OCI-LY7 (cell line): ENCODE results near the gene MAGI1. TPM values are rescaled to one million over a fixed set of nuclear protein-coding genes. Genes with fewer than 3 reads are reported as not detected.

Source experiments
- BruUV-seq: library from RNA; stranded (reverse); fragments of 400-500 nt; replicated peaks from 2 replicates; lab custom pipeline; 2021; lab: Mats Ljungman, UMichigan
- CTCF ChIA-PET: fragments of 300-600 bp; sonication (Branson Sonifier 250); formaldehyde crosslinking; loops from one replicate; lab custom pipeline; 2022; ENCODE audit warnings: antibody characterized with exemption; ENCODE audit not compliant: unreplicated experiment; lab: Charles Lee
- POLR2A ChIA-PET: fragments of 300-600 bp; sonication (Branson Sonifier 250); formaldehyde crosslinking; loops from one replicate; lab custom pipeline; 2022; ENCODE audit warnings: antibody characterized with exemption; lab: Charles Lee
- DNase-seq: peaks from one replicate; pipeline ENCODE4 v3.0.0-alpha.2; 2015; ENCODE audit warnings: low spot score
- H2AFZ ChIP-seq: fragments of 200-600 bp; sonication (generic), shearing (Covaris generic); 2 replicates; pipeline ENCODE4 v1.6.1; 2014; ENCODE audit warnings: mild to moderate bottlenecking, antibody characterized with exemption, low read length, moderate library complexity
- H3K27ac ChIP-seq: fragments of 200-600 bp; sonication (generic); 2 replicates; pipeline ENCODE4 v1.5.1; 2014; ENCODE audit warnings: mixed run types, low read depth, mild to moderate bottlenecking, moderate library complexity, low read length, inconsistent platforms; ENCODE audit not compliant: poor library complexity, severe bottlenecking
- H3K36me3 ChIP-seq: fragments of 200-600 bp; sonication (generic); 2 replicates; pipeline ENCODE4 v1.6.1; 2014; ENCODE audit warnings: mild to moderate bottlenecking, antibody characterized with exemption, low read length, moderate library complexity, mixed read lengths; ENCODE audit not compliant: insufficient read depth
- H3K4me1 ChIP-seq: fragments of 200-600 bp; sonication (generic); 2 replicates; pipeline ENCODE4 v1.5.1; 2014; ENCODE audit warnings: mild to moderate bottlenecking, low read length; ENCODE audit not compliant: insufficient read depth, poor library complexity, severe bottlenecking
- H3K4me2 ChIP-seq: fragments of 200-600 bp; sonication (generic); 2 replicates; pipeline ENCODE4 v1.6.1; 2014; ENCODE audit warnings: mild to moderate bottlenecking, low read length
- H3K4me3 ChIP-seq: fragments of 200-600 bp; sonication (generic); 2 replicates; pipeline ENCODE4 v1.5.1; 2014; ENCODE audit warnings: mild to moderate bottlenecking, low read depth, low read length; ENCODE audit not compliant: poor library complexity, severe bottlenecking
- H3K79me2 ChIP-seq: fragments of 200-600 bp; sonication (generic); 2 replicates; pipeline ENCODE4 v1.6.1; 2016; ENCODE audit warnings: low read depth, mild to moderate bottlenecking, low read length, moderate library complexity, mixed read lengths; ENCODE audit not compliant: insufficient read depth
- H3K9me2 ChIP-seq: fragments of 200-600 bp; sonication (generic); 2 replicates; pipeline ENCODE4 v1.6.1; 2016; ENCODE audit warnings: mild to moderate bottlenecking, low read length, mixed read lengths; ENCODE audit not compliant: insufficient read depth
- H3K9me3 ChIP-seq: fragments of 200-600 bp; sonication (generic); 2 replicates; pipeline ENCODE4 v1.6.1; 2014; ENCODE audit warnings: mild to moderate bottlenecking, mixed run types, low read length, mixed read lengths
- H4K20me1 ChIP-seq: fragments of 200-600 bp; sonication (generic); 2 replicates; pipeline ENCODE4 v1.6.1; 2014; ENCODE audit warnings: mild to moderate bottlenecking, antibody characterized with exemption, low read length, moderate library complexity, mixed read lengths; ENCODE audit not compliant: insufficient read depth
- CTCF ChIP-seq: fragments of 200-600 bp; sonication (generic); conservative IDR thresholded peaks from 2 replicates; pipeline ENCODE4 v1.5.1; 2014; ENCODE audit warnings: mild to moderate bottlenecking, antibody characterized with exemption, low read length, moderate library complexity, mixed read lengths
- EZH2phosphoT487 ChIP-seq: fragments of 200-600 bp; sonication (generic); IDR thresholded peaks from 2 replicates; pipeline ENCODE4 v1.6.1; 2018; ENCODE audit warnings: low read depth, borderline replicate concordance, mild to moderate bottlenecking, mixed run types, antibody characterized with exemption, low read length, moderate library complexity, mixed read lengths
- intact Hi-C: fragments of 100-400 bp; cut with micrococcal nuclease; formaldehyde crosslinking; loops from one replicate; pipeline ENCODE4 v1.10.0; 2022; ENCODE audit not compliant: unreplicated experiment
- total RNA-seq, 2 experiments: library from RNA; depleted of rRNA in 1 of 2; stranded (reverse); fragments of >200 nt in 1 of 2; shearing (Covaris generic) in 1 of 2; gene quantifications; 2 replicates each; pipeline ENCODE4 v1.2.3, GENCODE V29; 2014 to 2022

Gene MAGI1
- total RNA-seq, 2 experiments from 2014 or later: 0.63 to 2.5 TPM

GRCh38 chr3:65377637-65378036 lies 661.1 kb downstream of the MAGI1 start:
- H3K4me2 ChIP-seq: no peak overlapping the region
- BruUV-seq: no TSS peak
- no peak for DNase-seq
- POLR2A ChIA-PET: no interaction called here
- H3K9me3 ChIP-seq: no peaks in the 10 kb centered on the region
- intact Hi-C loops: no loop called here
- no peak overlapping the region for H2AFZ ChIP-seq
- no peak for TF ChIP-seq EZH2phosphoT487
- no peak for TF ChIP-seq CTCF
- H3K79me2 ChIP-seq: no peaks in the 10 kb centered on the region
- no peaks in the 10 kb centered on the region for H3K9me2 ChIP-seq
- H3K36me3 ChIP-seq: no peaks in the 10 kb centered on the region
- H3K4me1 ChIP-seq: no peaks in the 10 kb centered on the region
- H4K20me1 ChIP-seq: no peaks in the 10 kb centered on the region
- CTCF ChIA-PET: no interaction called here
- H3K4me3 ChIP-seq: no peak overlapping the region
- H3K27ac ChIP-seq: no peak overlapping the region

GRCh38 chr3:65376426-65376825 lies 662.3 kb downstream of the MAGI1 start:
- TF ChIP-seq CTCF (no peak), EZH2phosphoT487 (no peak)
- Histone ChIP-seq H4K20me1 (no peaks in the 10 kb centered on the region), H3K4me3 (no peak overlapping the region), H3K9me3 (no peaks in the 10 kb centered on the region), H3K4me2 (no peak overlapping the region), H3K9me2 (no peaks in the 10 kb centered on the region), H2AFZ (no peak overlapping the region), H3K27ac (no peak overlapping the region), H3K79me2 (no peaks in the 10 kb centered on the region), H3K36me3 (no peaks in the 10 kb centered on the region), H3K4me1 (no peaks in the 10 kb centered on the region)
- POLR2A ChIA-PET: interaction anchor here (0.6 to 1.5 kb wide), 2 partner anchors 37 to 1634 kb away, joined by 3 read pairs; no protein-coding TSS in a partner anchor
- no peak for DNase-seq
- CTCF ChIA-PET: no interaction called here
- no TSS peak for BruUV-seq
- intact Hi-C loops: no loop called here

- no peaks in the 10 kb centered on the region for H3K9me2 ChIP-seq
- no peak overlapping the region for H3K4me2 ChIP-seq
- H3K4me3 ChIP-seq: no peak overlapping the region
- no TSS peak for BruUV-seq
- H2AFZ ChIP-seq: no peak overlapping the region
- H3K36me3 ChIP-seq: no peaks in the 10 kb centered on the region
- intact Hi-C loops: no loop called here
- no peaks in the 10 kb centered on the region for H3K79me2 ChIP-seq
- no peaks in the 10 kb centered on the region for H3K9me3 ChIP-seq
- H3K4me1 ChIP-seq: no peaks in the 10 kb centered on the region
- no peak for DNase-seq
- TF ChIP-seq CTCF: no peak
- no peak for TF ChIP-seq EZH2phosphoT487
- ChIA-PET CTCF (no interaction called here), POLR2A (no interaction called here)
- H4K20me1 ChIP-seq: no peaks in the 10 kb centered on the region; the same call in 1 of the 2 replicates
- no peak overlapping the region for H3K27ac ChIP-seq
These were observed 667.7 kb downstream of the MAGI1 start for GRCh38 chr3:65371053-65371452.
